K562 (cell line): ENCODE data around the gene GRAMD1B. TPM values are rescaled to one million over a fixed set of nuclear protein-coding genes. Genes with fewer than 3 reads are reported as not detected.

ENCODE experiments used
- ATAC-seq: fragments of 200-7000 bp; cut with Tn5 transposase; 3 replicates; pipeline ENCODE4 v1.9.1; 2020; ENCODE audit warnings: moderate library complexity
- BruUV-seq: library from RNA; stranded (reverse); fragments of 400-500 nt; replicated peaks from 2 replicates; lab custom pipeline; 2021; lab: Mats Ljungman, UMichigan
- CTCF ChIA-PET: fragments of 300-600 bp; formaldehyde crosslinking; extraction: SDS; loops from one replicate; lab custom pipeline; 2021; ENCODE audit warnings: low intra/inter-chr PET ratio; lab: Yijun Ruan, JAX
- POLR2A ChIA-PET: fragments of 300-600, 350-650 bp; sonication (Branson Sonifier 250); formaldehyde crosslinking; extraction: SDS; loops from one replicate; lab custom pipeline; 2021; ENCODE audit warnings: antibody characterized with exemption, inconsistent platforms; lab: Yijun Ruan, JAX
- DNase-seq, 4 experiments: peaks; one replicate each; pipeline versions ENCODE4 v3.0.0 to v3.0.0-alpha.2; 2011 to 2018; ENCODE audit warnings: low spot score in 3 of 4, mixed read lengths in 3 of 4; ENCODE audit errors: extremely low read depth in 1 of 4
- FAIRE-seq: peaks from 2 replicates; lab custom pipeline; 2011; peaks lifted over from hg19 to GRCh38; lab: Jason Lieb, UNC
- H2AFZ ChIP-seq: 2 replicates; pipeline ENCODE4 v1.6.0; 2011; ENCODE audit warnings: low read depth, low read length, control low read depth, inconsistent platforms
- H3K27ac ChIP-seq: fragments of 200-600 bp; 3 replicates; pipeline ENCODE4 v1.8.0; 2011; ENCODE audit warnings: low read depth, mild to moderate bottlenecking, control low read depth, inconsistent platforms, low read length, moderate library complexity, mixed read lengths; ENCODE audit errors: extremely low read depth
- H3K27me3 ChIP-seq, 2 experiments: fragments of 300-600 bp in 1 of 2; 2 replicates in 1 of 2; 3 replicates in 1 of 2; pipeline versions ENCODE4 v1.6.0 to v1.8.0; 2011; ENCODE audit warnings: inconsistent platforms in 2 of 2, low read length in 2 of 2, mild to moderate bottlenecking in 1 of 2, mixed read lengths in 1 of 2, moderate library complexity in 1 of 2; ENCODE audit not compliant: control insufficient read depth in 2 of 2, insufficient read depth in 2 of 2
- H3K36me3 ChIP-seq: fragments of 300-600 bp; 3 replicates; pipeline ENCODE4 v1.8.0; 2011; ENCODE audit warnings: mild to moderate bottlenecking, low read length, inconsistent platforms; ENCODE audit not compliant: control insufficient read depth, insufficient read depth
- H3K4me1 ChIP-seq, 2 experiments: fragments of 200-600 bp in 1 of 2; replicated peaks in 1 of 2; 2 replicates in 1 of 2; 3 replicates in 1 of 2; pipeline versions ENCODE4 v1.5.1 to v1.8.0; 2011; ENCODE audit warnings: inconsistent platforms in 2 of 2, low read length in 2 of 2, mild to moderate bottlenecking in 1 of 2, mixed read lengths in 1 of 2, moderate library complexity in 1 of 2; ENCODE audit not compliant: control insufficient read depth in 2 of 2, insufficient read depth in 2 of 2
- H3K4me2 ChIP-seq: 2 replicates; pipeline ENCODE4 v1.6.1; 2011; ENCODE audit warnings: low read length, control low read depth, inconsistent platforms, mixed read lengths; ENCODE audit not compliant: insufficient read depth
- H3K4me3 ChIP-seq: fragments of 200-600 bp; sonication (generic), shearing (Covaris generic); 2 replicates; pipeline ENCODE4 v1.5.1; 2016; ENCODE audit warnings: control low read depth, inconsistent platforms
- H3K79me2 ChIP-seq: fragments of 200-600 bp; 3 replicates; pipeline ENCODE4 v1.8.0; 2011; ENCODE audit warnings: low read length, inconsistent platforms; ENCODE audit not compliant: control insufficient read depth, insufficient read depth
- H3K9ac ChIP-seq, 2 experiments: 2 replicates each; pipeline versions ENCODE4 v1.6.0 to v1.6.1; 2011; ENCODE audit warnings: low read depth in 2 of 2, low read length in 2 of 2, control low read depth in 1 of 2, inconsistent platforms in 1 of 2, mild to moderate bottlenecking in 1 of 2, mixed read lengths in 1 of 2; ENCODE audit not compliant: insufficient read depth in 1 of 2
- H3K9me1 ChIP-seq: one replicate; pipeline ENCODE4 v1.6.0; 2011; ENCODE audit warnings: inconsistent platforms, mild to moderate bottlenecking, low read length, moderate library complexity; ENCODE audit not compliant: control insufficient read depth, insufficient read depth
- H3K9me3 ChIP-seq: replicated peaks from 2 replicates; pipeline ENCODE4 v1.5.1; 2011; ENCODE audit warnings: low read depth, low read length, inconsistent platforms; ENCODE audit not compliant: control insufficient read depth, insufficient read depth
- H4K20me1 ChIP-seq: replicated peaks from 2 replicates; pipeline ENCODE4 v1.6.1; 2011; ENCODE audit warnings: low read length, inconsistent platforms, mixed read lengths; ENCODE audit not compliant: control insufficient read depth, insufficient read depth
- PRDM10 ChIP-seq: fragments of 450-650 bp; IDR thresholded peaks from 2 replicates; pipeline ENCODE4 v1.6.1; 2018; ENCODE audit not compliant: partially characterized antibody
- WGBS: fragments of 100-300 bp; shearing (Covaris generic); methylation state at CpG from one replicate; pipeline ENCODE4 v1.1.6; 2016; ENCODE audit warnings: low coverage, mixed read lengths; ENCODE audit not compliant: insufficient coverage; ENCODE audit errors: missing lambda C conversion rate; 5-methylcytosine and 5-hydroxymethylcytosine counted together
- in situ Hi-C: fragments of 300-500 bp; cut with MboI; formaldehyde crosslinking; loops from 4 replicates; pipeline ENCODE4 v1.15.0; 2018; ENCODE audit warnings: inconsistent platforms, mixed read lengths
- intact Hi-C: fragments of 100-400 bp; cut with micrococcal nuclease; formaldehyde crosslinking; loops from 2 replicates; pipeline ENCODE4 v1.14.2; 2022
- polyA plus RNA-seq, 8 experiments: library from polyadenylated mRNA; depleted of rRNA in 4 of 8; stranded (reverse) in 5 of 8; unstranded in 3 of 8; fragments of >200 nt; fragmentation: Nextera tagmentation in 2 of 8; fragmentation: Illumina TruSeq in 1 of 8; extraction: Ambion mirVana in 2 of 8; extraction: Trizol in 1 of 8; gene quantifications; 2 replicates each; pipeline versions ENCODE4 v1.2.1 to v1.2.3, GENCODE V29; 2011 to 2014; ENCODE audit warnings: inconsistent platforms in 1 of 8, missing spikeins in 1 of 8
- total RNA-seq, 7 experiments: library from RNA; depleted of rRNA in 6 of 7; stranded (reverse); fragments of >200 nt in 6 of 7; fragmentation: Illumina TruSeq in 2 of 7; extraction: Trizol in 2 of 7; gene quantifications; 2 replicates each; pipeline versions ENCODE4 v1.2.1 to v1.2.3, GENCODE V29; 2011 to 2021; ENCODE audit warnings: low replicate concordance in 1 of 7

GRAMD1B gene
- total and polyA plus RNA-seq, 9 of the 15 experiments (the other 6 are each of a cell fraction or from before 2014, with no cell fraction given), result 0.31 TPM; not detected in 8

GRCh38 chr11:123564221-123564620 is 134.2 kb downstream of the GRAMD1B start:
- H2AFZ ChIP-seq, result no peak overlapping the region

More at GRCh38 chr11:123564221-123564620, 134.2 kb downstream of the GRAMD1B start:
- Histone ChIP-seq H4K20me1 (no peaks in the 10 kb centered on the region), H3K79me2 (no peaks in the 10 kb centered on the region), H3K4me3 (no peak overlapping the region), H3K9me1 (no peaks in the 10 kb centered on the region), H3K27ac (no peak overlapping the region), H3K9ac (no peak overlapping the region), H3K27me3 (peaks cover 0 to 36% of the 10 kb centered on the region in 2 experiments; a peak in 4 of 5 replicates)
- in situ Hi-C loops (no loop called here), intact Hi-C loops (no loop called here)
- POLR2A ChIA-PET, result no interaction called here
- FAIRE-seq (no peak), ATAC-seq (no peak)
- no peak for TF ChIP-seq PRDM10
- TF ChIP-seq, all 486 proteins: peak for 0
- DNase-seq, result no peak
- no peaks in the 10 kb centered on the region for H3K36me3 ChIP-seq
- CTCF ChIA-PET, result no interaction called here
- no peak overlapping the region for H3K4me2 ChIP-seq
- BruUV-seq, result no TSS peak
- H3K4me1 ChIP-seq, result no peaks in the 10 kb centered on the region
- H3K9me3 ChIP-seq, result no peaks in the 10 kb centered on the region
- WGBS, result 0% methylated on average over 3 of the region's 3 CpGs
